ENCODE measurements around the gene DLGAP3. TPM values are rescaled to one million over a fixed set of nuclear protein-coding genes. Genes with fewer than 3 reads are reported as not detected.
"Not testable (repeated sequence)": the region's sequence is repeated elsewhere in the genome, so short reads cannot be mapped to it uniquely, and the experiment has no call there.

DLGAP3 gene
- total RNA-seq, 1 donor from 2014 or later: 0.51 TPM

GRCh38 chr1:34842073-34842472 is 87.4 kb downstream of the DLGAP3 start:
- no peak for DNase-seq (ENCODE audit: low spot score)

DNA sequence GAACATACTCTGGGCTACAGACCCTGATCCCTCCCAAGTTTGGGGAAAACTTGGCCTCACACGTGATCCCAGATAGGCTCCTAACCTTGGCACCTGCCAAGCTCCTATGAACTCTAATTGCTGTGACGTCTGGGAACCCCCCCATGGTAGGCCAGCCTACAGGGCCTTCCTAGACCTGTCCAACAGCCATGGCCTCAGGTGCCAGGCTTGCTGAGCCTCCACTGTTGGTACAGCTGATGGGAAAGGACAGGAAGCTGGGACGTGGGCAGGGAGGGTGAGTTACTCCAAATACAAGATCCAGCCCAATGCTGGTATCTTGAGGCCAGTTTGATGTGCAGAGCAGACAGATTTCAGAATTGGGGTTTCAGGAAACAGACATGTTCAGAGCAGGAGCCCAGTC is 89.0 kb downstream of the DLGAP3 start:
- DNase-seq (ENCODE audit: low spot score): no peak

GRCh38 chr1:34839526-34840305 is 89.7 kb downstream of the DLGAP3 start:
- DNase-seq (ENCODE audit: low spot score): no peak

DNA sequence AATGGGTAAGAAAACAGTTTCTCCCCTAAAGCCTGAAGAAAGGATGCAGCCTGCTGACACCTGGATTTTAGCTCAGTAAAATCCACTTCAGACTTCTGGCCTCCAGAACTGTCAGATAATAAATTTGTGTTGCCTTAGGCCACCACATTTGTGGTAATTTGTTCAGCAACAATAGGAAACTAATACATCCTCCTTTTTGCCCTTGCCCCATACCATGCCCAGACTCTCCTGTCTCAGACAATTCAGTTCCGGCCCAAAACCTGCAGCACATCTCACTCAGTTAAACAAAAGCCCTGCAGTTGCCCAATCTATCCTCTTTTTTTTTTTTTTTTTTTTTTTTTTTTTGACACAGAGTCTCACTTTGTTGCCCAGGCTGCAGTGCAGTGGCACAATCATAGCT is 95.7 kb downstream of the DLGAP3 start:
- DNase-seq (ENCODE audit: low spot score): no peak

GRCh38 chr1:34831721-34832246 is 97.7 kb downstream of the DLGAP3 start:
- DNase-seq (ENCODE audit: low spot score): no peak

DNA sequence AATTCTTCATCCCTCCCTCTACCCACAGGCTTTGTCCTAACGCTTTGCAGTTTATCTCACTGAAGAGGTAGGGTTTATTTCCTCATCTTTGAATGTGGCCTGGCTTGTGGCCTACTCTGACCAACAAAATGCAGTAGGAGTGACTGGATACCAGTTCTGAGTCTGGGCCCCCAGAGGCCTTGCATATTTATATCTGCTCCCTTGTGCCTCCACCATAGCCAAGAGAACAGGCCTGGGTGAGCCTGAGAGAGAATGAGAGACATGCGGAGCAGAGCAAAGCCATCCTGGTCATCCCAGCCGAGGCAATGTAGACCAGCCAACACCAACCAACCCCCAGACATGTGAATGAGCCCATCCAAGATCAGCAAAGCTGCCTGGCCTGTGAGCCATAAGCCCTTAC is 100.2 kb downstream of the DLGAP3 start:
- DNase-seq (ENCODE audit: low spot score): no peak

DNA sequence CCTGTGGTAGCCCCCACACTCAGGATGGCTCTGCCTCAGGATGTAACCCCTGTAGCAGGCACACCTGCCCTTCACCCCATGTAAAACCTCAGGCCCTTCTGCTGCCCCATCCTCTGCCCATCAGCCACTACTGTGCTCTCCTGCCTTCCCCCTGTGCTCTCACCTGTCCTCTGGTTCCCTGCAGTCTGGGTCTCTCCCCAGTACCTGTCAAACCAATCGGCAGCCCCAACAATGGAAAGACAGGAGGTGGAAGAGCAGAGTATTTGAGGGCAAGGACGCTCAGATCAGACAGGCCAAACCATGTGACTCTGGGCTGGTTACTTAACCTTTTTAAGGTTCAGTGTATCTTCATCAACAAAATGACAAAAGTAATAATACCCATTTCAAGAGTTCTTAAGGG is 100.8 kb downstream of the DLGAP3 start:
- DNase-seq (ENCODE audit: low spot score): no peak

- DNase-seq (ENCODE audit: low spot score): no peak
Measured at GRCh38 chr1:34827341-34827941, 102.0 kb downstream of the DLGAP3 start.

GRCh38 chr1:34825455-34826091 is 103.9 kb downstream of the DLGAP3 start:
- no peak for DNase-seq (ENCODE audit: low spot score)

- DNase-seq (ENCODE audit: low spot score): no peak
Measured at GRCh38 chr1:34824817-34825454, 104.5 kb downstream of the DLGAP3 start.

DNA sequence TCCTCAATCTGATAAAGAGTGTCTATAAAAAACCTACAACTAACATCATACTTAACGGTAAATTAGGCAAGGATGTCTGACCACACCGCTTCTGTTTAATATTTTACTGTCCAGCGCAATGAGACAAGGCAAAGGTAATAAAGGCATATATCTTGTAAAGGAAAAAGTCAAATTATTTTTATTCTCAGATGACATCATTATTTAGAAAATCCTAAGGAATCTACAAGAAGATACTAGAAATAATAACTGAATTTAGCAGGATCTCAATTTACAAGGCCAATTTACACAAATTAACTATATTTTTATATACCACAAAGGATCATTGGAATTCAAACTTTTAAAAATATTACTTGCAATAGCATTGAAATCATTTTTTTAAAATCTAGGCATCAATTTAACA is 107.2 kb downstream of the DLGAP3 start:
- no peak for DNase-seq (ENCODE audit: low spot score)

- not testable (repeated sequence) for DNase-seq (ENCODE audit: low spot score)
Measured at GRCh38 chr1:34818862-34819261, 110.6 kb downstream of the DLGAP3 start.

- DNase-seq (ENCODE audit: low spot score): no peak
Measured at GRCh38 chr1:34816778-34817177, 112.7 kb downstream of the DLGAP3 start.

- DNase-seq (ENCODE audit: low spot score): no peak
Measured at GRCh38 chr1:34816332-34816731, 113.1 kb downstream of the DLGAP3 start.

Other genes starting within 250 kb of the DLGAP3 start
- not detected for gene GJB5, start 174.6 kb downstream of the DLGAP3 start, total RNA-seq
- gene GJB4, start 169.9 kb downstream of the DLGAP3 start, total RNA-seq: not detected
- not detected for gene GJB3, start 148.4 kb downstream of the DLGAP3 start, total RNA-seq
- gene GJA4, start 136.7 kb downstream of the DLGAP3 start, total RNA-seq: 26.4 TPM
- 57.0 TPM for gene SMIM12, start 69.9 kb downstream of the DLGAP3 start, total RNA-seq
- gene TMEM35B, start 55.7 kb upstream of the DLGAP3 start, total RNA-seq: 37.2 TPM
- 18.0 TPM for gene ZMYM6, start 102.3 kb upstream of the DLGAP3 start, total RNA-seq
- gene ZMYM1, start 149.7 kb upstream of the DLGAP3 start, total RNA-seq: 9.5 TPM